GM21423 (cell line): ENCODE data around the gene JARID2.
A peak's percentile ranks its signal among the peaks of the same experiment; 100 is the strongest.

ENCODE experiments used
- ATAC-seq: cut with Tn5 transposase; IDR thresholded peaks from one replicate; pipeline ENCODE4 v1.9.1; 2021; ENCODE audit warnings: mild to moderate bottlenecking, moderate library complexity; ENCODE audit not compliant: unreplicated experiment

Gene JARID2

GRCh38 chr6:15456422-15456821 lies 210.6 kb downstream of the JARID2 start:
- ATAC-seq = no peak

- no peak for ATAC-seq
Measured at GRCh38 chr6:15457121-15457650, 211.3 kb downstream of the JARID2 start.

GRCh38 chr6:15458021-15458459 lies 212.2 kb downstream of the JARID2 start:
- peak; percentile 62 for ATAC-seq

GRCh38 chr6:15460110-15460727 lies 214.3 kb downstream of the JARID2 start:
- ATAC-seq = no peak

GRCh38 chr6:15461127-15461944 lies 215.5 kb downstream of the JARID2 start:
- ATAC-seq = no peak

- no peak for ATAC-seq
Measured at GRCh38 chr6:15462256-15462655, 216.4 kb downstream of the JARID2 start.

- no peak for ATAC-seq
Measured at GRCh38 chr6:15462717-15463525, 217.1 kb downstream of the JARID2 start.

- ATAC-seq = no peak
Measured at GRCh38 chr6:15464211-15464725, 218.4 kb downstream of the JARID2 start.

GRCh38 chr6:15465212-15465611 lies 219.3 kb downstream of the JARID2 start:
- no peak for ATAC-seq

GRCh38 chr6:15470746-15471145 lies 224.9 kb downstream of the JARID2 start:
- no peak for ATAC-seq

- ATAC-seq = no peak
Measured at GRCh38 chr6:15472621-15473020, 226.8 kb downstream of the JARID2 start.

- ATAC-seq = no peak
Measured at GRCh38 chr6:15473174-15473573, 227.3 kb downstream of the JARID2 start.

- no peak for ATAC-seq
Measured at GRCh38 chr6:15473741-15474161, 227.9 kb downstream of the JARID2 start.

GRCh38 chr6:15474196-15474595 lies 228.3 kb downstream of the JARID2 start:
- ATAC-seq = no peak

GRCh38 chr6:15475261-15475660 lies 229.4 kb downstream of the JARID2 start:
- no peak for ATAC-seq

GRCh38 chr6:15475872-15476271 lies 230.0 kb downstream of the JARID2 start:
- ATAC-seq = no peak

GRCh38 chr6:15476631-15477380 lies 230.9 kb downstream of the JARID2 start:
- no peak for ATAC-seq

GRCh38 chr6:15477746-15478145 lies 231.9 kb downstream of the JARID2 start:
- ATAC-seq = no peak

- ATAC-seq = no peak
Measured at GRCh38 chr6:15479761-15480160, 233.9 kb downstream of the JARID2 start.

GRCh38 chr6:15480525-15480924 lies 234.7 kb downstream of the JARID2 start:
- ATAC-seq = no peak
